T follicular helper cell (primary cell): ENCODE results near the gene PPARA.

Source experiments
- DNase-seq: peaks from one replicate; pipeline ENCODE4 v3.0.0-alpha.2; 2020; ENCODE audit warnings: low read depth
- total RNA-seq, 2 experiments: gene quantifications; one replicate each; lab custom pipeline; 2026; lab: John Stamatoyannopoulos, UW

PPARA gene
- 17.8 to 44.2 reads per million in 2 experiments for total RNA-seq

DNA sequence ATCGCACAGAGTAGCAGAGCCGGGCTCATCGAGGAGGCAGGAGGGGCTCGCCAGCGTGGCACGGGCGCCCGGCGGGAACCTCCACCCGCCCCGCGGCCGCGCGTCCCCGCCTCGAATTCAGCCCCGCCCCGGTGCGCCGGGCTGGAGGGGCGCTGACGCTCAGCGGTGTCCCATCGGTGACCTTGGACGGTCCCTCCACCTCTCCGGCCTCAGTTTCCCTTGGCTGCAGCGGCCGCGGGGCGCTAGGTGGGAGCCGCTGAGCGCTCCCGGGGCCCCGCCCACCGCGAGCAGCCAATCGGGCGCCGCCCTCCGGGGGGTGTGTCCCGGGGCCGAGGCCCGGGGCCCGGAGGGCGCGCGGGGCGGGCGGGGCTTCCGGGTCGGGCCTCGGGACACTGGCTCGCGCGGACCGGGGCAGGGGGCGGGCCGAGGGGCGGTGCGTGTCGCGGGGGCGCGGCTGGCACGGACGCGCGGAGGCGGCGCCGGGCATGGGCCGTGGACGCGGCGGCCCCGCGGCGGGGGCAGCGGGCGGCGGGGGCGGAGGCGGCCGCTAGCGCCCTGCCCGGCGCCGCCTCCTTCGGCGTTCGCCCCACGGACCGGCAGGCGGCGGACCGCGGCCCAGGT, at the start of gene PPARA:
Gene PPARA (plus strand): TSS at position 493 of the 621 bp plus-strand sequence. CDS start 47,858 bp downstream, outside the sequence.
- DNase-seq: peak; percentile 71

GRCh38 chr22:46102159-46102558, 48.2 kb upstream of the PPARA start:
- no peak for DNase-seq

GRCh38 chr22:46102752-46103151, 47.6 kb upstream of the PPARA start:
- DNase-seq: no peak

DNA sequence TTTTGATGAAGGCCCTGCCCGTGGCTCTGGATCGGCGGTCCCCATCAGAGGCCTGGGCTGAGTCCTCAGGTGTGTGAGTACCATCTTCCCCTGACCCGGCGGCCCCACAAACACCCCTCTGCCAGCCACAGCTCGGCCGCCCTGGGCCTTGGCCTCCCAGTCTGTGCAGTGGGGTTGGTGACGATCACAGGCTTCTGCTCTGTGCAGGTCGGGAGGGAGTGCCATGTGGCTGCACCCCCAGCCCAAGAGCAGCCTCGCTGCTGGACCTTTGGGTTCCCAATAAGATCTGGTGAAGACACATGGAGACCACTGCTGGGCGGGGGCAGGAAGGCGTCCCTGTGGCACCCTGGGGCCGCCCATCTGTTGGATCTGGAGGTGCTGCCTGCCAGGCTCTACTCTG, 47.1 kb upstream of the PPARA start:
- no peak for DNase-seq

GRCh38 chr22:46103664-46104063, 46.7 kb upstream of the PPARA start:
- no peak for DNase-seq

DNA sequence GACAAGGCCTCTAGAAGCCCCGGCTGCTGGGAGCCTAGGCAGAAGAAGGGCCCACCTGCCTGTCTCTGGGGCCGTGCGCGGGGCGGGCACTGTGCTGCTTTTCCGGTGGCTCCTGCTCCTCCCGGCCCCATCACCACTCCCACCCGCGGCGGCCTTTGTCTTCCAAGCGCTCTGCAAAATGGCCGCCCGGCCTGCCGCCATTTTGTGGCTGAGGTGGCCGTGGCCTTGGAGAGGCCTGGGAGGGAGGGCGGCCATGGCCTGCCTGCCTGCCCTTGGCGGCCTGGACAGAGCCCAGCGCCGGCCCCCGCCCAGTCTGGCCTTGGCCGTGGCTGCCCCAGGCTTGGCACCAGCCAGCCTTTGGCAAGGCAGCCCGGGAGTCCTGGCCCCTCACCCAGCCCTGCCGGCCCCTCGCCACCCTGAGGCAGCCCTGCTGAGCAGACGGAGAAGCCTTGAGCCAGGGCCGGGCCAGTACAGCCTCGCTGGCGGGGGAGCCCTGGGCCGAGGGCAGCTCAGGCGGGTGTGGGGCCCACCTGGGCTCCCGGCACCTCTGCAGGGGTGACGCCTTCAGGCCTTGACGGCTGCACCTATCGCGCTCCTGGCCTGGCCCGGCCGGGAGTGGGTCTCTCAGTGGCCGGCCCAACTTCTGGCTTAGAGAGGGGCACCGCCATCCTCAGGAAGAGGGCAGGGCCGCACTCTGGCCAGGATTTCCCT, 46.0 kb upstream of the PPARA start:
- DNase-seq: no peak

- no peak for DNase-seq
Measured at GRCh38 chr22:46104881-46105493, 45.3 kb upstream of the PPARA start.

GRCh38 chr22:46105494-46106278, 44.6 kb upstream of the PPARA start:
- no peak for DNase-seq

- DNase-seq: no peak
Measured at GRCh38 chr22:46106279-46107022, 43.9 kb upstream of the PPARA start.

- no peak for DNase-seq
Measured at GRCh38 chr22:46107089-46107664, 43.1 kb upstream of the PPARA start.

DNA sequence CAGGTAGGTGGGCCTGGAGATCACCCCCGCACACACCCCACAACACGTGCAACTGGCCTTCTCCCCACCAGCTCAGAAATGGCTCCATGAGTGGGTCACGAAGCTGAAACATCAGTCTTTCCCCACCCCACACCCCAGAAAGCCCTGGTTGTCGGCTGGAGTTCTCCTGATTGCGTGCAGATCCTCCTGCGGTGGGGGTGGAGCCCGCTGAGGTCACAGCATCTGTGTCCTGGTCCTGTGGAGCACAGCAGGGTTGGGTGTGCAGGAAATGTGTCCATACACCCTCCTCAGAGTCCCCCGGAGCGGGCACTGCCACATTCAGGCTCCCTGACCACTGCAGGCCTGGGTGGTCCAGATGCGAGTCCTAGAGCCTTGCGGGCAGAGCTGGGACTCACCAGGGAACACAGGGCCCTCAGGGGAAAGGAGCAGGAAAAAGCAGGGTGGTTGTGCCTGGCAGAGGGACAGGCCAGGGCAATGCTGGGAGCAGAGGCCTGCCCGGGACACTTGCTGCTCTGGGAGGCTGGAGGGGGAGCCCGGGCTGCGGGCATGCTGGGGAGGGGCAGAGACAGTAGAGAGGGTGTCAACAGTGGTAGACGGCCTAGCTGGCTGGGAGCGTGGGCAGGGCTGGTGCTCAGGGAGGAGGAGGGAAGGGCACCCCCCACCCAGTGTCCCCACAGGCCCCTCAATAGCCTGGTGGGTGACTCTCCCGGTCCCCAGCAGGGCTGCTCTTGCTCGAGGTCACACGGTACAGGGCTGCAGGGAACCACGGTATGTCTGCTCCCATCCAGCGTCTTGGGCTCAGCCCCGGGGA, 42.4 kb upstream of the PPARA start:
- DNase-seq: no peak

DNA sequence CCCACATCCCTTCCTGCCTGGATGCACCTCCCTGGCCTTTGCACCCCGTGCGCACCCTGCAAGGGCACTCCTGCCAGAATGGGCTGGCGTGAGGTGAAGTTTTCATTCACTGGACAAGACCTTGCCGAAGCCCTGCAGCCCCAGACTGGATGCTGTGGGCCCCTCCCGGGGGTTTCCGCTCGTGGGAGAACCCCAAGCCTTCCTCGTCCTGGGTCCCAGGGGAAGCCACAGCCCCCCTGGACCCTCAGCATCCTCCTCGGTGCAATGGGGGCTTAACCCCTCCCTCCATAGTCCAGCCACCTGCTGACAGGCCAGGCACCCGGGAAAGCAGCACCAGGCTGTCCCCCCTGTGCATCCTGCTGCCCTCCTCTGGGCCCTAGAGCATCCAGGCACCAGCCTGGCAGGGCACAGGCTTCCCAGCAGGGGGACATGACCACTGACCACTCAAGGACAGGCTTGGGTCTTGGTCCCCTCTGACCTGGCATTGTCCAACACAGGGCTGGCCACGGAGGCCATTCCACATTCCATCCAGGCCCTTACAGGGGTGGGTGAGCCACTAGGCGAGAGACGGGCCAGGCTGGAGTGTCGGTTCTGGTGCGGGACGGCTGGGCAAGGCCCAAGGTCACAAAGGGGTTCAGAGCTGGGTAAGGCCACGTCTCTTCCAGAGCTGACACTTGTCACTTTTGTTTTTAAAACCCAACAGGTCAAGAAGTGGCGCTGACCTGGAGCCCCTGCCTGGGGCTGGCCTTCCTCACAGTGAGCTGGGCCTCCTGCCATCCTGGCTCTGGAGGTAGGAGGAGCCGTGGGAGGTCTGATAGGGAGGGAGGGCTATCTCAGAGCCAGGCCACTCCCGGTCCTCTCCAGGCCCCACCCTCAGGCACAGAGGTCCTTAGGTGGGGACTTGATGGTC, 41.5 kb upstream of the PPARA start:
- no peak for DNase-seq

GRCh38 chr22:46109474-46110003, 40.8 kb upstream of the PPARA start:
- DNase-seq: no peak

DNA sequence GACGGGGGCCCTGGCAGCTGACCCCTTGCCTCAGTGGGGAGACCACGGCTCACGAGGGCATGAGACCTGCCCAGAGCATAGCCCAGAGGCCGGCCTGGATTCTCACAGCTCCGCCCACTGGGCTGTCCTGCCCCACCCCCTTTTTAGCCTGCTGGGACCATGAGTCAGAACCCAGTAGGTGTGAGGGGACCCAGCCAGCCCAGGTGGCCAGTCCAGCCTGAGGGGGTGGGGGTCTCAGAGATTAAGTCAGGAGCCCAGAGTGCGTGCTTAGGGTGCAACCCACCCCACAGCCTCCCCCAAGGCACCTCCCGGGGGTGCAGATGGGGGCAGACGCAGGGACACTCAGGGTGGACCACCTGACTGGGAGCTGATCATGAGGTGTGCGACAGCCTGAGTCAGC, 40.1 kb upstream of the PPARA start:
- no peak for DNase-seq

- no peak for DNase-seq
Measured at GRCh38 chr22:46111645-46112306, 38.5 kb upstream of the PPARA start.

GRCh38 chr22:46112405-46112804, 37.9 kb upstream of the PPARA start:
- no peak for DNase-seq

DNA sequence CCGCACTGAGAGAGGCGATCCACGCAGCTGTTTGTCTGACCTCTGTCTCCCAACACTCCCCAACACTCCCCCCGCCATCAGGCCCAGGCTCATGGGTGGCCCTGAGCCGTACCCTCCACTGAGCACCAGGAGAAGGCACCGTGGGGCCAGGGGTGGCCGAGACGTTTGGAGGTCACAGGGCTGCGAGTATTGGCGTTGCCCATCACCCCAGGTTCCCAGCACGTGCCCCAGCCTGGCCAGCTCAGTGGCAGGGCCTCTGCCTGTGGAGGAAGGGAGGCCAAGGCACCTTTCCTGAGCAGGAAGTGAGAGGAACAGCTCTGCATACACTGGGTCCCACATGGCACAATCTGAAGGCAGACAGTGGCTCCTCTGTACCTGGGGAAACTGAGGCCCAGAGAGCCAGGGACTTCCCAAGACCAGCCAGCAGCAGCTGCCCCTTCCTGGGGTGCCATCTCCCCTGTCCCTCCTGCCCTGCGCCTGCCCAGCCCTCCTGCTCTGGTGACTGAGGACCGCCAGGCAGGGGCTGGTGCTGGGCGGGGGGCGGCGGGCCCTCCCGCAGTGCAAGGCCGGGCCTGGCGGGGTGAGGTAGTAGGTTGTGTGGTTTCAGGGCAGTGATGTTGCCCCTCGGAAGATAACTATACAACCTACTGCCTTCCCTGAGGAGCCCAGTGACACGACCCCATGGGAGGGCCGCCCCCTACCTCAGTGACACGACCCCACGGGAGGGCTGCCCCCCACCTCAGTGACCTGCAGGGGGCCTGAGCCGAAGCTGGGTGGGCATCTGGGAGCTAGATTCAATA, 37.0 kb upstream of the PPARA start:
- DNase-seq: no peak
